ENCODE results near the gene SFXN5.

- no peak for TF ChIP-seq CTCF (IDR thresholded peaks at IDR 0.05; ENCODE audit: insufficient read depth, low read depth, low read length)
- TF ChIP-seq EZH2 (IDR thresholded peaks at IDR 0.05; ENCODE audit: insufficient read depth, low read length), result no peak
Measured at GRCh38 chr2:72964146-72964525, 107.4 kb downstream of the SFXN5 start.
